Measurements from ENCODE around the gene PDSS2.

Gene PDSS2

DNA sequence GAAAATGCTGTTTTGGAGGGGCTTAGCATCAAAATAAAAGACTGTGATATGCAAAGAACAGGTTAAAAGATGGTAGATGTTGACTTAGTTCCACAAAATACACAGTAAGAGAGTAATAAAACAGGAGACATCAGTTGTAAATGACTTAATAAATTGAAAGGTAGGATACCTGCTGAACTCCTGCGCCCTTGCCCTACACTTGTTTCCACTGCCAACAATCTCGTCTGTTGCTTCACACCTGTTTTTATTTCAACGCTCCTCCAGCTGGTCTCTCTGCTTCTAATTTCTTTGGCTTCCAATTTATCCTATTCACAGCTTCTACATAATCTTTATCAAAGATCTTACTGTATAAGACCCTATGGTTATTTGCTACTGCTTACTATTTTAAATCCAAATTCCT is 228.1 kb downstream of the PDSS2 start:
- no peak for TF ChIP-seq CTCF (IDR thresholded peaks at IDR 0.05; ENCODE audit: low read depth, low read length)
- TF ChIP-seq, protein P1, sequence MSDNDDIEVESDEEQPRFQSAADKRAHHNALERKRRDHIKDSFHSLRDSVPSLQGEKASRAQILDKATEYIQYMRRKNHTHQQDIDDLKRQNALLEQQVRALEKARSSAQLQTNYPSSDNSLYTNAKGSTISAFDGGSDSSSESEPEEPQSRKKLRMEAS (IDR thresholded peaks at IDR 0.05; ENCODE audit: low read depth, low read length): no peak
- no peak for TF ChIP-seq POLR2A (IDR thresholded peaks at IDR 0.05; ENCODE audit: extremely low read depth, insufficient read length)
- no peak for TF ChIP-seq MYC (IDR thresholded peaks at IDR 0.05; ENCODE audit: low read depth, low read length)
- DNase-seq (ENCODE audit: low read depth): no peak
- no peak overlapping the region for H3K4me3 ChIP-seq (ENCODE audit: low read depth, low read length)

- no peak for DNase-seq (ENCODE audit: low read depth)
- TF ChIP-seq CTCF (IDR thresholded peaks at IDR 0.05; ENCODE audit: low read depth, low read length): no peak
- no peak for TF ChIP-seq POLR2A (IDR thresholded peaks at IDR 0.05; ENCODE audit: extremely low read depth, insufficient read length)
- no peak for TF ChIP-seq MYC (IDR thresholded peaks at IDR 0.05; ENCODE audit: low read depth, low read length)
- TF ChIP-seq, protein P1 (IDR thresholded peaks at IDR 0.05; ENCODE audit: low read depth, low read length): no peak
- no peak overlapping the region for H3K4me3 ChIP-seq (ENCODE audit: low read depth, low read length)
These were observed 228.9 kb downstream of the PDSS2 start for GRCh38 chr6:107230448-107230847.

DNA sequence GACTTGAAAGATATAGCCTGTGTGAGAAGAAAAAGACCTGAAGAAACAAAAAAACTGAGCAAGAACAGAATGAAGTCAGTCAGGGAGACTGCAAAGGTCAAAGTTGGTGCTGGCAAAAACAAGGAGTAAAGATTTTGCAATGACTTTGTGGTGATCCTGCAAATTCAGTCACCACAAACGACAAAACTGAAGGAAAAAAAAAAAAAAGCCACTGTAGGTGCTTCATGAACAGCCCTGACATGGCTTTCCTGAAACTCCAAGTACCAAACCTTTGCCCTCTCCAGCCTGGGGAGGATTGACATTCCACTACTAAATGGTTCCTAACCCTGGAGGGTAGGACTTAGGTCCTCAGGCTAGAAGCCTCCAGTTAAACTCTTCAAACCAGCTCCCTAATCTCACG is 229.3 kb downstream of the PDSS2 start:
- DNase-seq (ENCODE audit: low read depth): peak; percentile 52
- H3K4me3 ChIP-seq (ENCODE audit: low read depth, low read length): no peak overlapping the region
- no peak for TF ChIP-seq MYC (IDR thresholded peaks at IDR 0.05; ENCODE audit: low read depth, low read length)
- TF ChIP-seq, protein P1 (IDR thresholded peaks at IDR 0.05; ENCODE audit: low read depth, low read length): no peak

DNA sequence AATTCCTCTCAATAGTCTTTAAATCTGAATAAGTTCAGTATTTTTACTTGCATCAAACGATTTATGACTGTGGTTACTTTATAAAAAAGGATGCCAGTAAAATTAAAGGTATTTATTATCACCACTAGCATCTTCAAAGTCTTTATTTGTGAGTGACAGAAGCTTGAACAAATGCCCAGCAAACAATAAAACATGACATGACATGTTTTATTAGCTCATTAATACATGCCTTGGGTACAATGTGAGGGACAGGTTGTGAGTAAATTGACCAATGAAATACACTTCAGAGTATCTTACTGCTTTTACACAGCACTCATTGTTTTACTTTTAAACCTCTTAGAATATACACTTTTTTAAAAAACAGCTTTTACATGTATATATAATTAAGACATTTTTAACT is 230.6 kb downstream of the PDSS2 start:
- no peak for TF ChIP-seq CTCF (IDR thresholded peaks at IDR 0.05; ENCODE audit: low read depth, low read length)
- no peak for TF ChIP-seq MYC (IDR thresholded peaks at IDR 0.05; ENCODE audit: low read depth, low read length)
- TF ChIP-seq POLR2A (IDR thresholded peaks at IDR 0.05; ENCODE audit: extremely low read depth, insufficient read length): no peak
- TF ChIP-seq, protein P1 (IDR thresholded peaks at IDR 0.05; ENCODE audit: low read depth, low read length): no peak
- H3K4me3 ChIP-seq (ENCODE audit: low read depth, low read length): no peak overlapping the region
- DNase-seq (ENCODE audit: low read depth): no peak

GRCh38 chr6:107221519-107221918 is 237.8 kb downstream of the PDSS2 start:
- no peak overlapping the region for H3K4me3 ChIP-seq (ENCODE audit: low read depth, low read length)
- TF ChIP-seq CTCF (IDR thresholded peaks at IDR 0.05; ENCODE audit: low read depth, low read length) (no peak), POLR2A (IDR thresholded peaks at IDR 0.05; ENCODE audit: extremely low read depth, insufficient read length) (no peak), MYC (IDR thresholded peaks at IDR 0.05; ENCODE audit: low read depth, low read length) (no peak)
- TF ChIP-seq, protein P1 (IDR thresholded peaks at IDR 0.05; ENCODE audit: low read depth, low read length): no peak
- no peak for DNase-seq (ENCODE audit: low read depth)

GRCh38 chr6:107219851-107220250 is 239.5 kb downstream of the PDSS2 start:
- no peak overlapping the region for H3K4me3 ChIP-seq (ENCODE audit: low read depth, low read length)
- DNase-seq (ENCODE audit: low read depth): no peak
- TF ChIP-seq POLR2A (IDR thresholded peaks at IDR 0.05; ENCODE audit: extremely low read depth, insufficient read length) (no peak), CTCF (IDR thresholded peaks at IDR 0.05; ENCODE audit: low read depth, low read length) (no peak), MYC (IDR thresholded peaks at IDR 0.05; ENCODE audit: low read depth, low read length) (no peak)
- TF ChIP-seq, protein P1 (IDR thresholded peaks at IDR 0.05; ENCODE audit: low read depth, low read length): no peak
